HepG2 (cell line): ENCODE results near the gene C20orf96. TPM values are rescaled to one million over a fixed set of nuclear protein-coding genes. Genes with fewer than 3 reads are reported as not detected.

Source experiments
- AHDC1 ChIP-seq: sonication (generic); formaldehyde crosslinking; IDR thresholded peaks from 2 replicates; pipeline ENCODE4 v1.5.1; 2020; ENCODE audit warnings: mild to moderate bottlenecking, missing genetic modification reagents, borderline replicate concordance
- CENPX ChIP-seq: sonication (generic); formaldehyde crosslinking; IDR thresholded peaks from 2 replicates; pipeline ENCODE4 v1.9.0; 2021; ENCODE audit warnings: mild to moderate bottlenecking, missing genetic modification reagents, moderate library complexity
- HHEX ChIP-seq: IDR thresholded peaks from 2 replicates; pipeline ENCODE4 v1.6.1; 2016; ENCODE audit warnings: control low read depth
- JUNB ChIP-seq: sonication (generic); formaldehyde crosslinking; IDR thresholded peaks from 2 replicates; pipeline ENCODE4 v1.8.0; 2022; ENCODE audit warnings: missing genetic modification reagents, mild to moderate bottlenecking, borderline replicate concordance
- KLF16 ChIP-seq, 2 experiments: sonication (generic) in 1 of 2; formaldehyde crosslinking in 1 of 2; IDR thresholded peaks; 2 replicates each; pipeline versions ENCODE4 v1.6.1 to v1.8.0; 2016 to 2023; ENCODE audit warnings: missing genetic modification reagents in 2 of 2, missing compliant biosample characterization in 1 of 2
- NFE2L1 ChIP-seq: sonication (generic); formaldehyde crosslinking; IDR thresholded peaks from 2 replicates; pipeline ENCODE4 v1.4.0; 2020; ENCODE audit warnings: missing genetic modification reagents, mild to moderate bottlenecking, borderline replicate concordance
- NFIC ChIP-seq: IDR thresholded peaks from 2 replicates; pipeline ENCODE4 v1.6.1; 2012; ENCODE audit warnings: mild to moderate bottlenecking, low read length, inconsistent platforms
- NFYB ChIP-seq: sonication (generic); formaldehyde crosslinking; IDR thresholded peaks from 2 replicates; pipeline ENCODE4 v1.4.0; 2020; ENCODE audit warnings: missing genetic modification reagents
- NR0B2 ChIP-seq: sonication (generic); formaldehyde crosslinking; IDR thresholded peaks from 2 replicates; pipeline ENCODE4 v1.4.0; 2020; ENCODE audit warnings: mild to moderate bottlenecking, missing genetic modification reagents
- RARA ChIP-seq: IDR thresholded peaks from 2 replicates; pipeline ENCODE4 v1.6.1; 2016; ENCODE audit warnings: missing genetic modification reagents, missing compliant biosample characterization
- SMYD3 ChIP-seq: sonication (generic); formaldehyde crosslinking; IDR thresholded peaks from 2 replicates; pipeline ENCODE4 v1.8.1; 2023; ENCODE audit warnings: mild to moderate bottlenecking, missing genetic modification reagents
- SP1 ChIP-seq, 2 experiments: fragments of 450-650 bp in 1 of 2; sonication (generic) in 1 of 2; formaldehyde crosslinking in 1 of 2; IDR thresholded peaks; 2 replicates each; pipeline versions ENCODE4 v1.4.0 to v1.6.1; 2016 to 2020; ENCODE audit warnings: missing genetic modification reagents in 1 of 2
- SPEN ChIP-seq: sonication (generic); formaldehyde crosslinking; IDR thresholded peaks from 2 replicates; pipeline ENCODE4 v1.5.1; 2020; ENCODE audit warnings: low read depth, mild to moderate bottlenecking, missing genetic modification reagents
- TBP ChIP-seq: sonication (generic); formaldehyde crosslinking; IDR thresholded peaks from 2 replicates; pipeline ENCODE4 v1.5.0; 2020; ENCODE audit warnings: missing genetic modification reagents
- THAP11 ChIP-seq: IDR thresholded peaks from 2 replicates; pipeline ENCODE4 v1.6.1; 2016; ENCODE audit warnings: missing biosample characterization, missing genetic modification reagents
- YEATS2 ChIP-seq: sonication (generic); formaldehyde crosslinking; IDR thresholded peaks from 2 replicates; pipeline ENCODE4 v1.4.0; 2020; ENCODE audit warnings: missing genetic modification reagents, borderline replicate concordance
- ZNF234 ChIP-seq: sonication (generic); formaldehyde crosslinking; conservative IDR thresholded peaks from 2 replicates; pipeline ENCODE4 v1.5.1; 2020; ENCODE audit warnings: mild to moderate bottlenecking, missing genetic modification reagents
- ZNF3 ChIP-seq: IDR thresholded peaks from 2 replicates; pipeline ENCODE4 v1.7.0; 2017; ENCODE audit warnings: inconsistent platforms
- ZNF557 ChIP-seq: sonication (generic); formaldehyde crosslinking; IDR thresholded peaks from 2 replicates; pipeline ENCODE4 v1.4.0; 2020; ENCODE audit warnings: missing genetic modification reagents
- ZNF672 ChIP-seq: sonication (generic); formaldehyde crosslinking; IDR thresholded peaks from 2 replicates; pipeline ENCODE4 v1.8.1; 2022; ENCODE audit warnings: missing genetic modification reagents
- ZNF674 ChIP-seq: sonication (generic); formaldehyde crosslinking; IDR thresholded peaks from 2 replicates; pipeline ENCODE4 v1.5.0; 2020; ENCODE audit warnings: low read depth, mild to moderate bottlenecking, missing genetic modification reagents
- ZSCAN9 ChIP-seq: IDR thresholded peaks from 2 replicates; pipeline ENCODE4 v1.6.1; 2016; ENCODE audit warnings: borderline replicate concordance
- polyA plus RNA-seq, 8 experiments: library from polyadenylated mRNA; depleted of rRNA in 3 of 8; stranded (reverse) in 7 of 8; unstranded in 1 of 8; fragments of >200 nt; fragmentation: Illumina TruSeq in 4 of 8; extraction: Trizol in 4 of 8; gene quantifications; 2 replicates each; pipeline versions ENCODE4 v1.2.1 to v1.2.3, GENCODE V29; 2011 to 2016; ENCODE audit warnings: low read depth in 4 of 8, missing spikeins in 1 of 8, mixed read lengths in 1 of 8; ENCODE audit not compliant: insufficient read depth in 1 of 8
- total RNA-seq, 5 experiments: library from RNA; depleted of rRNA; stranded (reverse); fragments of >200 nt; fragmentation: Illumina TruSeq; extraction: Trizol; gene quantifications; 2 replicates each; pipeline ENCODE4 v1.2.3, GENCODE V29; 2016; ENCODE audit warnings: low read depth in 1 of 5
- TF ChIP-seq, protein P1 (sequence below): sonication (generic); formaldehyde crosslinking; IDR thresholded peaks from 2 replicates; pipeline ENCODE4 v1.4.0; 2020; ENCODE audit warnings: mild to moderate bottlenecking, missing genetic modification reagents, borderline replicate concordance

C20orf96 gene
- total and polyA plus RNA-seq, 2 of the 13 experiments (the other 11 are each of a cell fraction or from before 2014, with no cell fraction given) = 3.8 to 20.6 TPM

GRCh38 chr20:325045-325888 lies 34.7 kb upstream of the C20orf96 start, which contains the start of gene SOX12 (continued):
- TF ChIP-seq, protein P1, sequence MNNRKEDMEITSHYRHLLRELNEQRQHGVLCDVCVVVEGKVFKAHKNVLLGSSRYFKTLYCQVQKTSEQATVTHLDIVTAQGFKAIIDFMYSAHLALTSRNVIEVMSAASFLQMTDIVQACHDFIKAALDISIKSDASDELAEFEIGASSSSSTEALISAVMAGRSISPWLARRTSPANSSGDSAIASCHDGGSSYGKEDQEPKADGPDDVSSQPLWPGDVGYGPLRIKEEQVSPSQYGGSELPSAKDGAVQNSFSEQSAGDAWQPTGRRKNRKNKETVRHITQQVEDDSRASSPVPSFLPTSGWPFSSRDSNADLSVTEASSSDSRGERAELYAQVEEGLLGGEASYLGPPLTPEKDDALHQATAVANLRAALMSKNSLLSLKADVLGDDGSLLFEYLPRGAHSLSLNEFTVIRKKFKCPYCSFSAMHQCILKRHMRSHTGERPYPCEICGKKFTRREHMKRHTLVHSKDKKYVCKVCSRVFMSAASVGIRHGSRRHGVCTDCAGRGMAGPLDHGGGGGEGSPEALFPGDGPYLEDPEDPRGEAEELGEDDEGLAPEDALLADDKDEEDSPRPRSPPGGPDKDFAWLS (CRISPR knock-in tag) = no peak
- TF ChIP-seq SPEN (CRISPR knock-in tag) (0 out of 2 replicates have a peak, but pooled peaks have one; percentile 57), YEATS2 (CRISPR knock-in tag) (no peak), CENPX (CRISPR knock-in tag) (no peak), NFYB (CRISPR knock-in tag) (peak; percentile 82), RARA (CRISPR knock-in tag) (peak; percentile 37; the same call in 1 of the 2 replicates), ZNF674 (CRISPR knock-in tag) (peak; percentile 76; the same call in 1 of the 2 replicates), AHDC1 (CRISPR knock-in tag) (no peak), ZNF672 (CRISPR knock-in tag) (no peak), THAP11 (CRISPR knock-in tag) (peak; percentile 60; the same call in 1 of the 2 replicates), HHEX (CRISPR knock-in tag) (no peak; the same call in 1 of the 2 replicates), ZNF3 (CRISPR knock-in tag) (no peak), JUNB (no peak), KLF16 (CRISPR knock-in tag; IDR thresholded peaks at IDR 0.05) (peak in 1 of 2 experiments; percentile 82; a peak in 2 of 4 replicates), NFIC (no peak), ZNF557 (CRISPR knock-in tag) (0 out of 2 replicates have a peak, but pooled peaks have one; percentile 51), ZSCAN9 (CRISPR knock-in tag) (no peak), TBP (CRISPR knock-in tag) (no peak), SP1 (IDR thresholded peaks at IDR 0.05) (no peak), SP1 (CRISPR knock-in tag; IDR thresholded peaks at IDR 0.05) (peak; percentile 62), NR0B2 (CRISPR knock-in tag) (no peak), ZNF234 (CRISPR knock-in tag) (no peak), SMYD3 (CRISPR knock-in tag) (peak; percentile 89; the same call in 1 of the 2 replicates), NFE2L1 (0 out of 2 replicates have a peak, but pooled peaks have one; percentile 1)
